Right atrium auricular region (tissue), 2 donors: Measurements from ENCODE around the gene OTUB2. TPM values are rescaled to one million over a fixed set of nuclear protein-coding genes. Genes with fewer than 3 reads are reported as not detected.

Experiments used
- DNase-seq: peaks from one replicate; pipeline ENCODE4 v3.0.0-alpha.2; 2019; ENCODE audit warnings: low spot score
- H3K27ac ChIP-seq, 2 donors: fragments of 200-600 bp; sonication (generic); 1 replicate in 1 of 2; 2 replicates in 1 of 2; pipeline ENCODE4 v1.5.1; 2016 to 2019
- H3K27me3 ChIP-seq, 2 donors: fragments of 200-600 bp; sonication (generic); one replicate each; pipeline versions ENCODE4 v1.5.1 to v1.6.0; 2017 to 2019
- H3K36me3 ChIP-seq: fragments of 200-600 bp; sonication (generic); one replicate; pipeline ENCODE4 v1.5.1; 2016
- H3K4me1 ChIP-seq, 2 donors: fragments of 200-600 bp; sonication (generic); one replicate each; pipeline versions ENCODE4 v1.5.1 to v1.6.0; 2017 to 2019
- H3K4me3 ChIP-seq, 2 donors: fragments of 200-600 bp; sonication (generic); 1 replicate in 1 of 2; 2 replicates in 1 of 2; pipeline ENCODE4 v1.5.1; 2017 to 2019; ENCODE audit warnings: mild to moderate bottlenecking in 1 of 2, moderate library complexity in 1 of 2
- H3K9me3 ChIP-seq, 2 donors: fragments of 200-600 bp; sonication (generic); one replicate each; pipeline ENCODE4 v1.5.1; 2019
- total RNA-seq, 2 donors: library from RNA; depleted of rRNA; stranded (reverse); fragments of >200 nt; gene quantifications; one replicate each; pipeline ENCODE4 v1.1.0, GENCODE V29; 2016
- TF ChIP-seq, protein P1 (sequence below), 2 donors: fragments of 200-600 bp; sonication (generic); IDR thresholded peaks; one replicate each; pipeline ENCODE4 v1.5.1; 2019; ENCODE audit warnings: antibody characterized with exemption in 2 of 2

OTUB2 gene
- total RNA-seq, 2 donors from 2014 or later, result 0.43 to 0.48 TPM

DNA sequence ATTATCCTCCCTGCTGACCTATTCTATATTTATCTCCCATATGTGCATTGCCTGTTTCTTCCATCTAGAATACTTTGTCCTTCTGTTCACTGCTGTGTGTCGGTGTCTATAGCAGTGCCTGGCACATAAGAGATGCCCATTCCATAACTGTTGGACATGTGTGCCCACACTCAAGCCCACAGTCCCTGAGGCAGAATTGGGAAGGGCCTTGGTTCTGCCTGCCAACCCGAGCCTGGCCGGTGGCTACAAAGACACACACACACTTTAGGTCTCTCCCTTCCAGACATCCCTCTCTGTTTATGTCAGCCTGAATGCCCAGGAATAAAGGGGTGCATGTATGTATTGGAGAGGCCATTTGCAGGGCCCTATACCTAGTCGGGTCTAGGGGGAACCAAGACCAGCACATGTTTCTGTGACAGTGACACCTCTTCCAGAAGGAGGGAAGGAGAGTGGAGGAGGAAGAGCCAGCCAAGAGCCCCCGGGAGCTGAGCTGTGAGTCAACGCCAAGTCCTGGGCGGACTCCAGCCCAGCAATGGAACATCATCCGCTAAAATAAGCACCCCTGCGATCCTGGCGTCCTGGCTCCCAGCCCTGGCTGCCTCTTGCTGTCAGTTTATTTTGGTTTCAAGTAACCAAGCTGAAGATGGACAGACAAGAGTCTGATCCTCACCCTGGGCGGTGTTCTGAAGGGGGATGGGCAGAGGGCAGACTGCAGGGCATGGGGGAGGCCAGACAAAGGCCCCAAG is 45.5 kb upstream of the OTUB2 start:
- no peaks in the 10 kb centered on the region for H3K27me3 ChIP-seq
- no peak overlapping the region for H3K4me3 ChIP-seq
- peaks cover 0 to 52% of the 10 kb centered on the region in 2 donors for H3K4me1 ChIP-seq
- DNase-seq, result peak; percentile 73
- TF ChIP-seq, protein P1, sequence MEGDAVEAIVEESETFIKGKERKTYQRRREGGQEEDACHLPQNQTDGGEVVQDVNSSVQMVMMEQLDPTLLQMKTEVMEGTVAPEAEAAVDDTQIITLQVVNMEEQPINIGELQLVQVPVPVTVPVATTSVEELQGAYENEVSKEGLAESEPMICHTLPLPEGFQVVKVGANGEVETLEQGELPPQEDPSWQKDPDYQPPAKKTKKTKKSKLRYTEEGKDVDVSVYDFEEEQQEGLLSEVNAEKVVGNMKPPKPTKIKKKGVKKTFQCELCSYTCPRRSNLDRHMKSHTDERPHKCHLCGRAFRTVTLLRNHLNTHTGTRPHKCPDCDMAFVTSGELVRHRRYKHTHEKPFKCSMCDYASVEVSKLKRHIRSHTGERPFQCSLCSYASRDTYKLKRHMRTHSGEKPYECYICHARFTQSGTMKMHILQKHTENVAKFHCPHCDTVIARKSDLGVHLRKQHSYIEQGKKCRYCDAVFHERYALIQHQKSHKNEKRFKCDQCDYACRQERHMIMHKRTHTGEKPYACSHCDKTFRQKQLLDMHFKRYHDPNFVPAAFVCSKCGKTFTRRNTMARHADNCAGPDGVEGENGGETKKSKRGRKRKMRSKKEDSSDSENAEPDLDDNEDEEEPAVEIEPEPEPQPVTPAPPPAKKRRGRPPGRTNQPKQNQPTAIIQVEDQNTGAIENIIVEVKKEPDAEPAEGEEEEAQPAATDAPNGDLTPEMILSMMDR (IDR thresholded peaks at IDR 0.05), result no peak
- no peaks in the 10 kb centered on the region for H3K9me3 ChIP-seq
- H3K36me3 ChIP-seq, result no peaks in the 10 kb centered on the region
- peak overlapping the region; percentile 86 to 88 for H3K27ac ChIP-seq

- DNase-seq, result no peak
- H3K4me3 ChIP-seq, result no peak overlapping the region
Measured at GRCh38 chr14:93981316-93982229, 44.6 kb upstream of the OTUB2 start.

GRCh38 chr14:93982230-93983007 is 43.7 kb upstream of the OTUB2 start:
- DNase-seq, result no peak
- no peak overlapping the region for H3K4me3 ChIP-seq
- H3K4me1 ChIP-seq, result peaks cover 0 to 55% of the 10 kb centered on the region in 2 donors
- H3K9me3 ChIP-seq, result no peaks in the 10 kb centered on the region
- TF ChIP-seq, protein P1 (IDR thresholded peaks at IDR 0.05), result no peak
- no peaks in the 10 kb centered on the region for H3K27me3 ChIP-seq
- no peaks in the 10 kb centered on the region for H3K36me3 ChIP-seq
- peak overlapping the region; percentile 86 to 88 for H3K27ac ChIP-seq

More at GRCh38 chr14:93981316-93982229, 44.6 kb upstream of the OTUB2 start:
- TF ChIP-seq, protein P1 (IDR thresholded peaks at IDR 0.05), result no peak
- peak overlapping the region; percentile 86 to 88 for H3K27ac ChIP-seq
- peaks cover 0 to 52% of the 10 kb centered on the region in 2 donors for H3K4me1 ChIP-seq
- H3K27me3 ChIP-seq, result no peaks in the 10 kb centered on the region
- H3K36me3 ChIP-seq, result no peaks in the 10 kb centered on the region
- no peaks in the 10 kb centered on the region for H3K9me3 ChIP-seq

GRCh38 chr14:93984070-93984469 is 42.1 kb upstream of the OTUB2 start:
- Histone ChIP-seq H3K36me3 (no peaks in the 10 kb centered on the region), H3K9me3 (no peaks in the 10 kb centered on the region), H3K27ac (peak overlapping the region; percentile 86 to 88), H3K4me3 (no peak overlapping the region), H3K4me1 (peaks cover 0 to 53% of the 10 kb centered on the region in 2 donors), H3K27me3 (no peaks in the 10 kb centered on the region)
- DNase-seq, result no peak
- TF ChIP-seq, protein P1 (IDR thresholded peaks at IDR 0.05), result no peak

DNA sequence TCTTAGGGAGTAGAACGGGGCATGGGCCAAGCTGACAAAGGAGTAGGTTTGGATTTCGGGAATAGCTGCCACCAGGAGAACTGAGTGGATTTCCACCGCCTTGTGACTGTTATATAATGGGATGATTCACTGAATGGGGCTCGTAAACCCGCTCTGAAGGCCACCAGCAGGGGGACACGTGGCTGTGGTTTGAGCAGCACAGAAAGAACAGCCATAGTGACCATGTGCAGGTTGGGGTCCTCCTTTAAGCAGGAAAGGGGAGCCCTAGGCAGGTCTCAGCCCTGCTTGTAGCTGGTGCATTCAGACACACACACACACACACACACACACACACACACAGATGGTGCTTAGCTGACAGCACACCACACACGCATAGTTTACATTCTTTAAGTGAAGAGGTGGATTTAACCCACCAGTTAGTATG is 41.1 kb upstream of the OTUB2 start:
- Histone ChIP-seq H3K9me3 (no peaks in the 10 kb centered on the region), H3K36me3 (no peaks in the 10 kb centered on the region), H3K27me3 (no peaks in the 10 kb centered on the region), H3K4me1 (peaks cover 0 to 51% of the 10 kb centered on the region in 2 donors), H3K27ac (peak overlapping the region; percentile 67 to 86), H3K4me3 (no peak overlapping the region)
- no peak for DNase-seq
- TF ChIP-seq, protein P1 (IDR thresholded peaks at IDR 0.05), result peak in 1 of 2 donors; percentile 41
